ENCODE measurements around the gene XIRP1. TPM values are rescaled to one million over a fixed set of nuclear protein-coding genes. Genes with fewer than 3 reads are reported as not detected.
"Not testable (repeated sequence)": the region's sequence is repeated elsewhere in the genome, so short reads cannot be mapped to it uniquely, and the experiment has no call there.

XIRP1 gene
- total RNA-seq, result not detected

- no peak for DNase-seq
Observed at GRCh38 chr3:39192490-39193092, at the start of gene XIRP1. Gene XIRP1 (minus strand): TSS chr3:39192595. CDS start chr3:39189445, 3,150 bp downstream.

GRCh38 chr3:39241561-39241960, 49.2 kb upstream of the XIRP1 start:
- DNase-seq, result no peak

GRCh38 chr3:39237027-39237426, 44.6 kb upstream of the XIRP1 start:
- no peak for DNase-seq

GRCh38 chr3:39234651-39235050, 42.3 kb upstream of the XIRP1 start:
- no peak for DNase-seq

- no peak for DNase-seq
Observed at GRCh38 chr3:39232859-39233258, 40.5 kb upstream of the XIRP1 start.

GRCh38 chr3:39230453-39230852, 38.1 kb upstream of the XIRP1 start:
- DNase-seq, result no peak

GRCh38 chr3:39228496-39228895, 36.1 kb upstream of the XIRP1 start:
- DNase-seq, result no peak

GRCh38 chr3:39227596-39227995, 35.2 kb upstream of the XIRP1 start:
- DNase-seq, result not testable (repeated sequence)

GRCh38 chr3:39226106-39226741, 33.8 kb upstream of the XIRP1 start:
- no peak for DNase-seq

GRCh38 chr3:39224288-39224687, 31.9 kb upstream of the XIRP1 start:
- DNase-seq, result no peak

GRCh38 chr3:39222939-39223338, 30.5 kb upstream of the XIRP1 start:
- DNase-seq, result no peak

- no peak for DNase-seq
Observed at GRCh38 chr3:39222462-39222861, 30.1 kb upstream of the XIRP1 start.

- no peak for DNase-seq
Observed at GRCh38 chr3:39221141-39221530, 28.7 kb upstream of the XIRP1 start.

- DNase-seq, result no peak
Observed at GRCh38 chr3:39220407-39221140, 28.2 kb upstream of the XIRP1 start.

GRCh38 chr3:39219702-39220101, 27.3 kb upstream of the XIRP1 start:
- DNase-seq, result no peak

- no peak for DNase-seq
Observed at GRCh38 chr3:39216176-39216790, 23.9 kb upstream of the XIRP1 start.

GRCh38 chr3:39213613-39214012, 21.2 kb upstream of the XIRP1 start:
- DNase-seq, result no peak

GRCh38 chr3:39212665-39213064, 20.3 kb upstream of the XIRP1 start:
- DNase-seq, result no peak

GRCh38 chr3:39211332-39212130, 19.1 kb upstream of the XIRP1 start:
- DNase-seq, result no peak

- no peak for DNase-seq
Observed at GRCh38 chr3:39210078-39210477, 17.7 kb upstream of the XIRP1 start.

- DNase-seq, result no peak
Observed at GRCh38 chr3:39209329-39209970, 17.1 kb upstream of the XIRP1 start.

All from occipital lobe (tissue), 2 donors.